ENCODE measurements around the gene BIRC6.
"Not testable (repeated sequence)": the region's sequence is repeated elsewhere in the genome, so short reads cannot be mapped to it uniquely, and the experiment has no call there.

- TF ChIP-seq RAD21 (IDR thresholded peaks at IDR 0.05; ENCODE audit: low read length); USF2 (IDR thresholded peaks at IDR 0.05; ENCODE audit: low read depth, low read length); CTCF (conservative IDR thresholded peaks at IDR 0.05; ENCODE audit: low read depth, low read length): not testable (repeated sequence)
Observed at GRCh38 chr2:32365679-32366078, 8.9 kb downstream of the BIRC6 start.
